CD4-positive, alpha-beta T cell treated with Interferon gamma for 1 hour (primary cell): ENCODE measurements around the gene CZIB.

Experiments
- DNase-seq: peaks from one replicate; pipeline ENCODE4 v3.0.0-alpha.2; 2020

The CZIB gene

GRCh38 chr1:53220171-53220961 lies at the start of gene CZIB:
Gene CZIB (minus strand): TSS chr1:53220634. CDS start chr1:53220575, 59 bp downstream.
- DNase-seq: peak; percentile 90

GRCh38 chr1:53270107-53270506 lies 49.7 kb upstream of the CZIB start:
- no peak for DNase-seq

- no peak for DNase-seq
These were observed 47.3 kb upstream of the CZIB start for GRCh38 chr1:53267761-53268160.

GRCh38 chr1:53266038-53266437 lies 45.6 kb upstream of the CZIB start:
- no peak for DNase-seq

GRCh38 chr1:53265581-53265980 lies 45.1 kb upstream of the CZIB start:
- DNase-seq: no peak

GRCh38 chr1:53264048-53264447 lies 43.6 kb upstream of the CZIB start:
- DNase-seq: no peak

GRCh38 chr1:53262000-53262399 lies 41.6 kb upstream of the CZIB start:
- DNase-seq: no peak

- DNase-seq: no peak
These were observed 40.3 kb upstream of the CZIB start for GRCh38 chr1:53260631-53261247.

- no peak for DNase-seq
These were observed 39.5 kb upstream of the CZIB start for GRCh38 chr1:53259932-53260331.

GRCh38 chr1:53258216-53258615 lies 37.8 kb upstream of the CZIB start:
- no peak for DNase-seq

GRCh38 chr1:53257454-53258081 lies 37.1 kb upstream of the CZIB start:
- DNase-seq: no peak

- no peak for DNase-seq
These were observed 36.3 kb upstream of the CZIB start for GRCh38 chr1:53256511-53257453.

GRCh38 chr1:53255031-53255430 lies 34.6 kb upstream of the CZIB start:
- DNase-seq: no peak

GRCh38 chr1:53254011-53254640 lies 33.7 kb upstream of the CZIB start:
- no peak for DNase-seq

GRCh38 chr1:53250325-53250724 lies 29.9 kb upstream of the CZIB start:
- DNase-seq: no peak

GRCh38 chr1:53249706-53250105 lies 29.3 kb upstream of the CZIB start:
- no peak for DNase-seq

GRCh38 chr1:53246261-53247134 lies 26.1 kb upstream of the CZIB start:
- no peak for DNase-seq

GRCh38 chr1:53244141-53244540 lies 23.7 kb upstream of the CZIB start:
- DNase-seq: no peak

GRCh38 chr1:53242381-53242780 lies 21.9 kb upstream of the CZIB start:
- no peak for DNase-seq

- DNase-seq: no peak
These were observed 21.4 kb upstream of the CZIB start for GRCh38 chr1:53241828-53242227.
